DOHH2 (cell line): Measurements from ENCODE around the gene KRTAP17-1.

ENCODE experiments used
- EZH2phosphoT487 ChIP-seq: fragments of 200-600 bp; sonication (generic); IDR thresholded peaks from 2 replicates; pipeline ENCODE4 v1.6.1; 2017; ENCODE audit warnings: borderline replicate concordance, mild to moderate bottlenecking, antibody characterized with exemption, low read length, moderate library complexity, mixed read lengths
- TF ChIP-seq, protein P1 (sequence below): fragments of 200-600 bp; sonication (generic); IDR thresholded peaks from one replicate; pipeline ENCODE4 v1.5.1; 2014; ENCODE audit warnings: antibody characterized with exemption, mild to moderate bottlenecking, low read depth, low read length; ENCODE audit not compliant: poor library complexity, severe bottlenecking

DNA sequence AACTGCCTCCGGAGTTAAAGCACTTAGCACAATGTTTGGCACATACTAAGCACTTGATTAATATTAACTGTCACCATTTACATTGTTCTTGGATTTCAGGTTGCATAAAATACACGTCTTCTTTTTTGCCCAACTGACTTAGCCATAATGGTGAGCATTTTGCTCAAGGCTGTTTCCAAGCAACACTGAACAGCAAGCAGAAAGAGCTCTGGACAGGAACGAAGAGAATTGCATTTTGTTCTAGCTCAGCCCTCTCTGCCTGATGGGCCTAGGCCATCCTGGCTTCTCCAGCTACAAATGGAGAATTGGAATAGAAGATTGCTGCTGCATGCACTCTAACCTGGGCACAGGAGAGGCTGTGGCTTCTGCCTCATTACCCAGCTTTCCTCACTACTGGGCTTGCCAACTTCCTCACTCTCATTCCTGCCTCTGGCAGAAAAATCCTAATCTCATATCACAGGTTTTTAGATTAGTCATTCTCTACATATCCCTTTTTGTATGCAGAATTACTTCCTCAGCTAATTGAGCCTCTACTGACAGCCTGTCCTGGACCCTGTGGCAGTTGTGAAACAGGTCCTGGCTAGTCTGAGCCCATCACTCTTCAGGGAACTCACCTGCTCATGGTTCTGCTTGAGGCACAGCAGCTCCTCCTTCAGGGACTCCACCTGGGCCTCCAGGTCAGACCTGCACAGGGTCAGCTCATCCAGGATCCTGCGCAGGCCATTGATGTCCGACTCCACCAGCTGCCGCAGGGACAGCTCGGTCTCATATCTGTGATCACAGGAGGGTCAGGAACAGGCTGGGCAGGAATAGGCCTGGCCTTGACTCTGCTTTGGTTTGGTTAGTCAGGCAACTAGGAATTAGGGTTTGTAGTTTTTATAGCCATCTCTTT, 32.6 kb upstream of the KRTAP17-1 start:
- TF ChIP-seq, protein P1, sequence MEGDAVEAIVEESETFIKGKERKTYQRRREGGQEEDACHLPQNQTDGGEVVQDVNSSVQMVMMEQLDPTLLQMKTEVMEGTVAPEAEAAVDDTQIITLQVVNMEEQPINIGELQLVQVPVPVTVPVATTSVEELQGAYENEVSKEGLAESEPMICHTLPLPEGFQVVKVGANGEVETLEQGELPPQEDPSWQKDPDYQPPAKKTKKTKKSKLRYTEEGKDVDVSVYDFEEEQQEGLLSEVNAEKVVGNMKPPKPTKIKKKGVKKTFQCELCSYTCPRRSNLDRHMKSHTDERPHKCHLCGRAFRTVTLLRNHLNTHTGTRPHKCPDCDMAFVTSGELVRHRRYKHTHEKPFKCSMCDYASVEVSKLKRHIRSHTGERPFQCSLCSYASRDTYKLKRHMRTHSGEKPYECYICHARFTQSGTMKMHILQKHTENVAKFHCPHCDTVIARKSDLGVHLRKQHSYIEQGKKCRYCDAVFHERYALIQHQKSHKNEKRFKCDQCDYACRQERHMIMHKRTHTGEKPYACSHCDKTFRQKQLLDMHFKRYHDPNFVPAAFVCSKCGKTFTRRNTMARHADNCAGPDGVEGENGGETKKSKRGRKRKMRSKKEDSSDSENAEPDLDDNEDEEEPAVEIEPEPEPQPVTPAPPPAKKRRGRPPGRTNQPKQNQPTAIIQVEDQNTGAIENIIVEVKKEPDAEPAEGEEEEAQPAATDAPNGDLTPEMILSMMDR: no peak
- no peak for TF ChIP-seq EZH2phosphoT487
